ENCODE measurements around the gene OSBPL1A.

The OSBPL1A gene

DNA sequence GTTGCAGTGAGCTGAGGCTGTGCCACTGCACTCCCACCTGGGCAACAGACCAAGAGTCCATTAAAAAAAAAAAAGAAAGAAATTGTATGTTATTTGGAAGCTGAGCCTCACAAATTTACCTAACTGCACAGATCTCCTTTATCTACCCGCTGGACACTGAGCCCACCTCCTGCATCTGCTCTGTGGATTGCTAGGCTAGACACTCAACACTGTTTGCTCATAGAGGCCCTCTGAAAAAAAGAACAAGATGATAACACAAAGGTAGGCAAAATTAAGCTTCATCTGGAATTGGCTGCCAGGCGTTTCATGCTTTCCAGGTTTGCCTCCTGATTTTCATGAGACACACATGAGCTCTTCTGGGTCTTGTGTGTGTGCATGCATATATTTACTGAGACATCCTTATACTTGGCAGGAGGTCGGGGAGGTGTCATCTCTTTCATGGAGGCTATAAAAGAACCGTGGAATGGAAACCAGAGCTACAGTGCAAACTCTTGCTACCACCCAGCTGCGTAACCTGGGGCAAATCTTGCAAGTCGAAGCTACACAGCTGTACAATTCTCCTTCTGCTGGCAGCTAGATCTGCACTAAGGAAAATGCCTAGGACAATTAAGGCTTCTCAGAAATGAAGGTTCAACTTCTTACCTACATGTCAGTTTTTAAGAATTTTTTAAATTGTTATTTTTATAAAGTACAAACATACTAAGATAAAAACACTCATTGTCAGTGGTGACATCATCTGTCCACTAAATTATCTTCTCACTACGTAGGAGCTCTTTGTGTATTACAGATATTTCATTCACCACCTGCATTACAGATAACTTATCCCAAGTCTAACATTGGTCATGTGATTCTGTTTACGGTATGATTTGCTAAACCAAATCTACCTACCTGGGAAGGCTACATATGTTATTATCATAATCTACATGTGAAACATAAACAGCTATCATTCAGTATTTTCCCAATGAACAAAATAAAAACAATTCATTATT, 195.6 kb downstream of the OSBPL1A start:
- Histone ChIP-seq H3K9me3 (ENCODE audit: insufficient read depth, low read length) (no peaks in the 10 kb centered on the region), H3K27me3 (ENCODE audit: low read depth, low read length) (peaks cover 4% of the 10 kb centered on the region; the same call in 1 of the 2 replicates), H2AFZ (ENCODE audit: low read depth, low read length) (no peak overlapping the region), H3K4me1 (ENCODE audit: low read length) (no peaks in the 10 kb centered on the region), H3K36me3 (replicated peaks; ENCODE audit: low read depth, low read length) (no peaks in the 10 kb centered on the region), H3K9ac (ENCODE audit: low read length) (no peak overlapping the region), H3K4me3 (ENCODE audit: low read length) (no peak overlapping the region), H3K79me2 (ENCODE audit: low read length) (no peaks in the 10 kb centered on the region), H4K20me1 (ENCODE audit: insufficient read depth, low read length) (no peaks in the 10 kb centered on the region), H3K27ac (ENCODE audit: low read length) (no peak overlapping the region), H3K4me2 (ENCODE audit: low read length) (no peak overlapping the region)
- TF ChIP-seq, protein P1, sequence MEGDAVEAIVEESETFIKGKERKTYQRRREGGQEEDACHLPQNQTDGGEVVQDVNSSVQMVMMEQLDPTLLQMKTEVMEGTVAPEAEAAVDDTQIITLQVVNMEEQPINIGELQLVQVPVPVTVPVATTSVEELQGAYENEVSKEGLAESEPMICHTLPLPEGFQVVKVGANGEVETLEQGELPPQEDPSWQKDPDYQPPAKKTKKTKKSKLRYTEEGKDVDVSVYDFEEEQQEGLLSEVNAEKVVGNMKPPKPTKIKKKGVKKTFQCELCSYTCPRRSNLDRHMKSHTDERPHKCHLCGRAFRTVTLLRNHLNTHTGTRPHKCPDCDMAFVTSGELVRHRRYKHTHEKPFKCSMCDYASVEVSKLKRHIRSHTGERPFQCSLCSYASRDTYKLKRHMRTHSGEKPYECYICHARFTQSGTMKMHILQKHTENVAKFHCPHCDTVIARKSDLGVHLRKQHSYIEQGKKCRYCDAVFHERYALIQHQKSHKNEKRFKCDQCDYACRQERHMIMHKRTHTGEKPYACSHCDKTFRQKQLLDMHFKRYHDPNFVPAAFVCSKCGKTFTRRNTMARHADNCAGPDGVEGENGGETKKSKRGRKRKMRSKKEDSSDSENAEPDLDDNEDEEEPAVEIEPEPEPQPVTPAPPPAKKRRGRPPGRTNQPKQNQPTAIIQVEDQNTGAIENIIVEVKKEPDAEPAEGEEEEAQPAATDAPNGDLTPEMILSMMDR (IDR thresholded peaks at IDR 0.05; ENCODE audit: low read depth, low read length), result no peak
- no peak for TF ChIP-seq EZH2phosphoT487 (IDR thresholded peaks at IDR 0.05; ENCODE audit: low read depth)

DNA sequence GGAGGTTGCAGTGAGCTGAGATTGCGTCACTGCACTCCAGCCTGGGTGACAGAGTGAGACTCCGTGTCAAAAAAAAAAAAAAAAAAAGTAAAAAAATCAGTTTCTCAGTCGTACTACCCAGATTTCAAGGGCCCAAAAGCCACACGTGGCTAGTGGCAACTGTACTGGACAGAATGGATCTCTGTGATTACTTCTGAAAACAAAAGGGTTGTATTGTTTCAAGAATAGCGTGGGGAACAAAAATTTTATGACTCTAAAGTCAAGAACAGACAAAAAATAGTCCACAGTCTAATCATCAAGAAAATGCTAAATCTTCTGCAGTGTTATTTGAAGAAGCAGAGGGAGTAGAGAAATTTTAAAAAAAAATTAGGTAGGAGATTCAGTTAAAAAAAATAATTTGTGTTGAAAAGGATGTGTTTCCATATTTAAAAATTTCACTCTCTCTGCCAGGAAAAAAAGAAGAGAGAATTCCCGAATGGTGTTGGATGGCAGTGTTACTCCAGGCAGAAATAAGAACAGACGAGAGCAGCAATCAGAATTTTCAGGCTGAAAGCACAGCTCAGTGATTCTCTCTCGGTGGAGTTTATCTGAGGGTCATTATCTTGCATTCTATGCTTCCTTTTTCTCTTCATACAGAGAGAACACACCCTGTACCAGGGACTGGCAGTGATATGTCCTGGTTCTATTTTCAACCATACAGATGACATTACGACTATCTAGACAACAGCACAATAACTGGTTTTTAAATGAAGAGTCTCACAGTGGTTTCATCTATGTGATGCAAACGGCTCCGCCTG, 196.9 kb downstream of the OSBPL1A start:
- no peak overlapping the region for H3K9ac ChIP-seq (ENCODE audit: low read length)
- H3K4me2 ChIP-seq (ENCODE audit: low read length), result no peak overlapping the region
- no peaks in the 10 kb centered on the region for H3K79me2 ChIP-seq (ENCODE audit: low read length)
- H3K4me3 ChIP-seq (ENCODE audit: low read length), result no peak overlapping the region
- H4K20me1 ChIP-seq (ENCODE audit: insufficient read depth, low read length), result no peaks in the 10 kb centered on the region
- no peaks in the 10 kb centered on the region for H3K36me3 ChIP-seq (replicated peaks; ENCODE audit: low read depth, low read length)
- TF ChIP-seq, protein P1 (IDR thresholded peaks at IDR 0.05; ENCODE audit: low read depth, low read length), result no peak
- no peak for TF ChIP-seq EZH2phosphoT487 (IDR thresholded peaks at IDR 0.05; ENCODE audit: low read depth)
- H3K4me1 ChIP-seq (ENCODE audit: low read length), result no peaks in the 10 kb centered on the region
- H2AFZ ChIP-seq (ENCODE audit: low read depth, low read length), result no peak overlapping the region
- H3K9me3 ChIP-seq (ENCODE audit: insufficient read depth, low read length), result no peaks in the 10 kb centered on the region
- H3K27me3 ChIP-seq (ENCODE audit: low read depth, low read length), result 0 out of 2 replicates have a peak, but pooled peaks cover 4% of the 10 kb centered on the region
- H3K27ac ChIP-seq (ENCODE audit: low read length), result no peak overlapping the region

DNA sequence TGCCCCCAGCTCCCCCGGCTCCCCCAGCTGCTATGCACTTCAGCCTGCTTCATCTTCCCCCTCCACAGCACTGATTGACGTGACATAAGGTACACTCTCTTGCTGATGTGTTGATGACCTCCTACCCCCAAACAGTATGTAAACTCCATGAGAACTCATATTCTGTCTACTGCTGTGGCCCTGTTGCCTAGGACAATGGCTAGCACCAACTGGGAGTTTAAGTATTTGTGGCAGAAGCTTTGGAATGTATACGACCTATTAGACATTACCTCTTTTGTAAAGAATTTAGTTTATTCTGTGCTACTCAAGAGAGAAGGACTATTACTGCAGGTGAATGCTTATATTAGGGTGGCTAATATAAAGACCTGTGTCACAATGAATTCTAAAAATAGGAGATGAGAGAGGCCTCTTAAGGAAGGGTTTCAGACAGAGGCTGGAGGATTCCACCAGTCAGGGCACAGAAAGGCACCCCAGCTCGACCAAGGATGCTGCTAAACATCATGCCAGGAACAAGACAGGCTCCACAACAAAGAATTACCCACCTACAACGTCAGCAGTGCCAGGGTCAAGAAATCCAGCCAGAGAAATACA, 198.2 kb downstream of the OSBPL1A start:
- TF ChIP-seq, protein P1 (IDR thresholded peaks at IDR 0.05; ENCODE audit: low read depth, low read length), result no peak
- no peak for TF ChIP-seq EZH2phosphoT487 (IDR thresholded peaks at IDR 0.05; ENCODE audit: low read depth)
- Histone ChIP-seq H3K9ac (ENCODE audit: low read length) (no peak overlapping the region), H4K20me1 (ENCODE audit: insufficient read depth, low read length) (no peaks in the 10 kb centered on the region), H3K79me2 (ENCODE audit: low read length) (no peaks in the 10 kb centered on the region), H2AFZ (ENCODE audit: low read depth, low read length) (no peak overlapping the region), H3K27ac (ENCODE audit: low read length) (no peak overlapping the region), H3K4me2 (ENCODE audit: low read length) (no peak overlapping the region), H3K27me3 (ENCODE audit: low read depth, low read length) (0 out of 2 replicates have a peak, but pooled peaks cover 3% of the 10 kb centered on the region), H3K4me3 (ENCODE audit: low read length) (no peak overlapping the region), H3K4me1 (ENCODE audit: low read length) (no peaks in the 10 kb centered on the region), H3K36me3 (replicated peaks; ENCODE audit: low read depth, low read length) (no peaks in the 10 kb centered on the region), H3K9me3 (ENCODE audit: insufficient read depth, low read length) (no peaks in the 10 kb centered on the region)

Measured in OCI-LY3 (cell line).